GM10847 (cell line): ENCODE measurements around the gene KLHL6.

Source experiments
- POLR2A ChIP-seq: IDR thresholded peaks from 2 replicates; pipeline ENCODE4 v1.6.1; 2011; ENCODE audit not compliant: insufficient read length; ENCODE audit errors: extremely low read depth

Gene KLHL6

DNA sequence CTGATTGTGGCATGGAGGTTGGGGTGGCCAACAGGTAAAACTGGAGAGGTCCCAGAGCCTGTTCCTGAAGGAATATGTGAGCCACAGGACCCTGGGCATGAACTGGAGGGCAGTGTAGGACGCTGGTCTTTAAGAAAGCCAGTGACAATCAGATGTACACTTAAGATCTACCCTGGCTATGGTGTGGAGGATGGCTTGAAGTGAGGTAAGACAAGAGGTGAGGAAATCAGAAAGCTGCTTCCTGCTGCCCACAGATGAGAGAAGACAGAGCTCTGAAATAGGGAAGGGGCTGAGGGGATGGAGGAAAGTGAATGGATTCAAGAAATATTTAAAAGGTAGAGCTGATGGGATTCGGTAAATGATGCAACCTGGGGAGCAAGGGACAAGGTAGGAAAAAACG, 22.7 kb upstream of the KLHL6 start:
- no peak for TF ChIP-seq POLR2A

DNA sequence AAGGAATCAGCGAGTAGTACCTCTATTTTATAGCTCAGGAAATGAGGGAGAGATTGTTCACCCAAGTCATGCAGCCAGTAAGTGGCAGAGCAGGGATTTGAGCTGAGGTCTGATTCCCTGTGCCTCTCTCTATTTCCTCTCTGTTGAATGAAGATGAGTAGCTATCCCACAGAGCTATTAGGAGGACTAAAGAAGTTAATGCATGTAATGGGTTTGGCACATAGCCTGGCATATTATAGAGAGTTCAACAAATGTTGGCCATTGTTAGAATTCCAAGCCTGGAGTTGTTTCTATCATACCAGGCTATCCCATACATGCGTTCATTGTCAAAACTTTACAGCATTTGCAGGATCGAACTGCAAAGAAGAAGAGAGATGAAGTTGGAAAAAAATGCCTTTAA, 21.8 kb upstream of the KLHL6 start:
- TF ChIP-seq POLR2A: no peak

DNA sequence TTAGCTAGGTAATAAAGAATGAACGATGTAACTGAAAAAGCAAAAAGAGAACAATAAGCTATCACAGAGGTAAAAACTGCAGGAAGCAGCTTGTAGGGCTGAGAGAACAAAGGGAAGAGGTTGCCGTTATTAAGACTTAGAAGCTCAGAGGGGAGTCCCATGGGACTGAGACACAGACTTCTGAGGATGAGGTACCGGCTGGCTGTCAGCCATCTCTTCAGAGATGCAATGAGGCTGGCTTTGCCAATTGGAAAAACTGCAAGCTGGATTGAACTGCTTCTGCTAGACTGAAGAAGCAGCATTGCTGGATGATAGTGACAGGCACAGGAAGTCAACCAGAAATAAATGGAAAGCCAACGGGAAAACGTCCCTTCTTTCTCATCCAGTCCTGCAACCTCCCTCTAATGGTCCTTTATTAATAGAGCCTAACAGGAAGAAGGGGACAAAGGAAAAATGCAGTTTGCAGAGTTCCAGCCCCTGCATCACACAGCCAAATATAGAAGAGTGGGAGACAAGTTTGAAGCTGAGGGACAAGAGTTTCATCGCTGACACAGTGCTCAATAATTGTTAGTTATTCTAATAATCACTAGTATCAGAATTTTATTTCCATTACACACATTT, 21.1 kb upstream of the KLHL6 start:
- TF ChIP-seq POLR2A: no peak

- TF ChIP-seq POLR2A: no peak
Measured at GRCh38 chr3:183572935-183573334, 17.4 kb upstream of the KLHL6 start.

DNA sequence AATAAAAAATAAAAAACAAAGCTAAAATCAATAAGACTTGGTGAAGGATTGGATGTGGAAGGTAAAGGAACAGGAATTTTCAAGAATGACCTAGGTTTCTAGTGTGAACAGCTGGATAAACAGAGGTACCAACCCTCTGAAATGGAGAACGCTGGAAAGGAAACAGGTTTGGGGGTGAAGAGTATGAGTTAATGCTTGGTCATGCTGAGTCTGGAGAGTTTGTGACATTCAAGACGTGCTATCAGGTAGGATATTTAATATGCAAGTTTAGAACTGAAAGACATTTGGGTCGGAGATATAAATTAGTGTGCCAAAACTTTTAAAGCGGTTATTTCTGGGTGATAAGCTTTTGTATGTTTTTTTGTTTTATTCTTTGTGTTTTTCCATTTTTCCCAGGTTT, 11.4 kb upstream of the KLHL6 start:
- no peak for TF ChIP-seq POLR2A

DNA sequence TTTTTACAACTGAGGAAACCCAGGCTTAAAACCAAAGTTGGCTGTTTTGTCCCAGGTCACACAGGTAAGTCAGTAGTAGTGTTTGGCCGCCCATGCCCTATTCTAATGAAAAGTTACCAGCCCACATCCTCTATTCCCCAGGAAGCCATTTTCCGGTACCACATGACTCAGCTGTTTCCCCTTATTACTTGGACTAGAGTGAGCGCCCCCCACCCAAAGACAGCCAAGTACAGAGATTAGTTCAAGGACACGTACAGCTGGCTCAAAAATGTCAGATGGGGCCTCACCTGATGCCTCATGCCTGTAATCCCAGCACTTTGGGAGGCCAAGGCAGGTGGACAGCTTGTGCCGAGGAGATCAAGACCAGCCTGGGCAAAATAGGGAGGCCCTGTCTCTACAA, 8.5 kb upstream of the KLHL6 start:
- TF ChIP-seq POLR2A: no peak

GRCh38 chr3:183563536-183563874, 8.0 kb upstream of the KLHL6 start:
- TF ChIP-seq POLR2A: no peak

- no peak for TF ChIP-seq POLR2A
Measured at GRCh38 chr3:183560607-183561006, 5.1 kb upstream of the KLHL6 start.

- no peak for TF ChIP-seq POLR2A
Measured at GRCh38 chr3:183558495-183558894, 3.0 kb upstream of the KLHL6 start.

- no peak for TF ChIP-seq POLR2A
Measured at GRCh38 chr3:183556722-183557121, 1.2 kb upstream of the KLHL6 start.

- no peak for TF ChIP-seq POLR2A
Measured at GRCh38 chr3:183554377-183554776, 1.1 kb downstream of the KLHL6 start.

GRCh38 chr3:183553334-183554026, 2.0 kb downstream of the KLHL6 start:
- no peak for TF ChIP-seq POLR2A

DNA sequence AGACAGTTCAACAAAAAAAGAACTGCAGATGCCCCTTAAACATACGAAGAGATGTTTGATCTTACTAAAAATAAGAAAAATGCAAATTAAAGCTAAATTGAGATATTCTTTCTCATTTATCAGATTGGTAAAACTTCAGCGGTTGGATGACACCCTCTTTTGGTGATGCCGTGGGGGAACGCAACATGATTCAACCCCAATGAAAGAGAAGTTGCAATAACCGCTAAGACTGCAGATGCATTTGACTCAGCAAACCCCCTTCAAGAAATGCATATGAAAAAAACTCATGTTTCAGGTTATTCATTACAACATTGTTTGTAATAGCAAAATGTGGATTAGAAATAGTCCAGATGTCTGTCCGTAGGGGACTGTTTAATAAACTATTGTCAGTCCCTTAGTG, 3.6 kb downstream of the KLHL6 start:
- TF ChIP-seq POLR2A: no peak

- TF ChIP-seq POLR2A: no peak
Measured at GRCh38 chr3:183548262-183548769, 7.2 kb downstream of the KLHL6 start.

GRCh38 chr3:183546625-183547024, 8.9 kb downstream of the KLHL6 start:
- no peak for TF ChIP-seq POLR2A

DNA sequence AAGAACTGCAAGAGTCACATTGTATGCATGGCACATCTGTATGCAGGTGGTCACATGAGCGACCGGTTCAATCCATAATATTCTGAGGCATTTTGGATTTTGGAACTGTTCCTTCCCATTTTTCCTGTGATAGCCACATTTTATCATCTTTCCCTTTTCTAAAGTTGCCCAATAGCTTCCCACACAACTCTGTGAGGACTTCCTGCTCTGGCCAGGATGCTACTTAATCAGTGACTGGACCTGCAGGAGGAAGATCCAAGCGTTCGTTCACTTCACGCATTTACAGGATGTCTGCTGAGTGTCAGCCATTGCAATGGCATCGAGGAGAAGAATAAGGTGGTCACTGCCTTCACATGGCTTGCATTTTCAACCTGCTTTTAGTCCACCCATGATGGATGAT, 9.8 kb downstream of the KLHL6 start:
- TF ChIP-seq POLR2A: no peak

DNA sequence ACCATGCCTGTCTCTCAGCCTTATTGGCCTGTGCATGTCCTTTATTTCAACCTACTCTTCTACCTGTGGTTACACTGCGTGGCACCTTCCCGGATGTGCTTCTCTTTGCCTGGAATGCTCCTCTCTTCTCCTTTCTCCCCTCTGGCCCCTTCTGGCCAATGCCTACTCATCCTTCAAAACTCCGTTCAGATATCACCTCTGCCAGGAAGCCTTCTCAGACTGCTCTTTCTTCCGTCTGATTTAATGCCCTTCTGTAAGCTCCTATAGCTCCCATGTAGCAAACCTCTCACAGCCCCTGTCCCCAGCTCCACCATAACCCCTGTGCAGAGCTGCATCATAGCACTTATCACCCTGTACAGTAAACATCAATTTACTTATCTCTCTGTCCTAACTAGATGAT, 13.2 kb downstream of the KLHL6 start:
- no peak for TF ChIP-seq POLR2A

- TF ChIP-seq POLR2A: no peak
Measured at GRCh38 chr3:183541738-183542137, 13.8 kb downstream of the KLHL6 start.

- no peak for TF ChIP-seq POLR2A
Measured at GRCh38 chr3:183541235-183541655, 14.3 kb downstream of the KLHL6 start.
